OCI-LY7 (cell line): ENCODE results near the gene CRYGN. TPM values are rescaled to one million over a fixed set of nuclear protein-coding genes. Genes with fewer than 3 reads are reported as not detected.

ENCODE experiments used
- BruUV-seq: library from RNA; stranded (reverse); fragments of 400-500 nt; replicated peaks from 2 replicates; lab custom pipeline; 2021; lab: Mats Ljungman, UMichigan
- CTCF ChIA-PET: fragments of 300-600 bp; sonication (Branson Sonifier 250); formaldehyde crosslinking; loops from one replicate; lab custom pipeline; 2022; ENCODE audit warnings: antibody characterized with exemption; ENCODE audit not compliant: unreplicated experiment; lab: Charles Lee
- POLR2A ChIA-PET: fragments of 300-600 bp; sonication (Branson Sonifier 250); formaldehyde crosslinking; loops from one replicate; lab custom pipeline; 2022; ENCODE audit warnings: antibody characterized with exemption; lab: Charles Lee
- DNase-seq: peaks from one replicate; pipeline ENCODE4 v3.0.0-alpha.2; 2015; ENCODE audit warnings: low spot score
- H2AFZ ChIP-seq: fragments of 200-600 bp; sonication (generic), shearing (Covaris generic); 2 replicates; pipeline ENCODE4 v1.6.1; 2014; ENCODE audit warnings: mild to moderate bottlenecking, antibody characterized with exemption, low read length, moderate library complexity
- H3K27ac ChIP-seq: fragments of 200-600 bp; sonication (generic); 2 replicates; pipeline ENCODE4 v1.5.1; 2014; ENCODE audit warnings: mixed run types, low read depth, mild to moderate bottlenecking, moderate library complexity, low read length, inconsistent platforms; ENCODE audit not compliant: poor library complexity, severe bottlenecking
- H3K36me3 ChIP-seq: fragments of 200-600 bp; sonication (generic); 2 replicates; pipeline ENCODE4 v1.6.1; 2014; ENCODE audit warnings: mild to moderate bottlenecking, antibody characterized with exemption, low read length, moderate library complexity, mixed read lengths; ENCODE audit not compliant: insufficient read depth
- H3K4me1 ChIP-seq: fragments of 200-600 bp; sonication (generic); 2 replicates; pipeline ENCODE4 v1.5.1; 2014; ENCODE audit warnings: mild to moderate bottlenecking, low read length; ENCODE audit not compliant: insufficient read depth, poor library complexity, severe bottlenecking
- H3K4me2 ChIP-seq: fragments of 200-600 bp; sonication (generic); 2 replicates; pipeline ENCODE4 v1.6.1; 2014; ENCODE audit warnings: mild to moderate bottlenecking, low read length
- H3K4me3 ChIP-seq: fragments of 200-600 bp; sonication (generic); 2 replicates; pipeline ENCODE4 v1.5.1; 2014; ENCODE audit warnings: mild to moderate bottlenecking, low read depth, low read length; ENCODE audit not compliant: poor library complexity, severe bottlenecking
- H3K79me2 ChIP-seq: fragments of 200-600 bp; sonication (generic); 2 replicates; pipeline ENCODE4 v1.6.1; 2016; ENCODE audit warnings: low read depth, mild to moderate bottlenecking, low read length, moderate library complexity, mixed read lengths; ENCODE audit not compliant: insufficient read depth
- H3K9me2 ChIP-seq: fragments of 200-600 bp; sonication (generic); 2 replicates; pipeline ENCODE4 v1.6.1; 2016; ENCODE audit warnings: mild to moderate bottlenecking, low read length, mixed read lengths; ENCODE audit not compliant: insufficient read depth
- H3K9me3 ChIP-seq: fragments of 200-600 bp; sonication (generic); 2 replicates; pipeline ENCODE4 v1.6.1; 2014; ENCODE audit warnings: mild to moderate bottlenecking, mixed run types, low read length, mixed read lengths
- H4K20me1 ChIP-seq: fragments of 200-600 bp; sonication (generic); 2 replicates; pipeline ENCODE4 v1.6.1; 2014; ENCODE audit warnings: mild to moderate bottlenecking, antibody characterized with exemption, low read length, moderate library complexity, mixed read lengths; ENCODE audit not compliant: insufficient read depth
- CTCF ChIP-seq: fragments of 200-600 bp; sonication (generic); conservative IDR thresholded peaks from 2 replicates; pipeline ENCODE4 v1.5.1; 2014; ENCODE audit warnings: mild to moderate bottlenecking, antibody characterized with exemption, low read length, moderate library complexity, mixed read lengths
- EZH2phosphoT487 ChIP-seq: fragments of 200-600 bp; sonication (generic); IDR thresholded peaks from 2 replicates; pipeline ENCODE4 v1.6.1; 2018; ENCODE audit warnings: low read depth, borderline replicate concordance, mild to moderate bottlenecking, mixed run types, antibody characterized with exemption, low read length, moderate library complexity, mixed read lengths
- intact Hi-C: fragments of 100-400 bp; cut with micrococcal nuclease; formaldehyde crosslinking; loops from one replicate; pipeline ENCODE4 v1.10.0; 2022; ENCODE audit not compliant: unreplicated experiment
- total RNA-seq, 2 experiments: library from RNA; depleted of rRNA in 1 of 2; stranded (reverse); fragments of >200 nt in 1 of 2; shearing (Covaris generic) in 1 of 2; gene quantifications; 2 replicates each; pipeline ENCODE4 v1.2.3, GENCODE V29; 2014 to 2022

CRYGN gene
- total RNA-seq, 2 experiments from 2014 or later, result 0.09 TPM; not detected in 1

GRCh38 chr7:151456782-151457181 lies 16.8 kb upstream of the CRYGN start:
- intact Hi-C loops, result no loop called here
- ChIA-PET CTCF (no interaction called here), POLR2A (no interaction called here)
- no peaks in the 10 kb centered on the region for H3K79me2 ChIP-seq
- H3K36me3 ChIP-seq, result no peaks in the 10 kb centered on the region
- no peak overlapping the region for H3K4me3 ChIP-seq
- H3K4me1 ChIP-seq, result no peaks in the 10 kb centered on the region
- H3K9me3 ChIP-seq, result no peaks in the 10 kb centered on the region
- no peak for DNase-seq
- H2AFZ ChIP-seq, result no peak overlapping the region
- H3K27ac ChIP-seq, result no peak overlapping the region
- H4K20me1 ChIP-seq, result no peaks in the 10 kb centered on the region
- no peak overlapping the region for H3K4me2 ChIP-seq
- TF ChIP-seq CTCF (no peak), EZH2phosphoT487 (no peak)
- no TSS peak for BruUV-seq
- H3K9me2 ChIP-seq, result no peaks in the 10 kb centered on the region

GRCh38 chr7:151456276-151456675 lies 16.3 kb upstream of the CRYGN start:
- TF ChIP-seq EZH2phosphoT487 (no peak), CTCF (no peak)
- intact Hi-C loops, result no loop called here
- CTCF ChIA-PET, result no interaction called here

GRCh38 chr7:151455690-151456089 lies 15.7 kb upstream of the CRYGN start:
- Histone ChIP-seq H2AFZ (no peak overlapping the region), H3K27ac (no peak overlapping the region), H3K4me2 (no peak overlapping the region), H3K4me3 (no peak overlapping the region), H4K20me1 (no peaks in the 10 kb centered on the region), H3K36me3 (no peaks in the 10 kb centered on the region), H3K4me1 (no peaks in the 10 kb centered on the region), H3K9me3 (no peaks in the 10 kb centered on the region), H3K9me2 (no peaks in the 10 kb centered on the region), H3K79me2 (no peaks in the 10 kb centered on the region)
- TF ChIP-seq CTCF (no peak), EZH2phosphoT487 (no peak)
- intact Hi-C loops, result no loop called here
- no peak for DNase-seq
- POLR2A ChIA-PET, result no interaction called here
- no TSS peak for BruUV-seq
- CTCF ChIA-PET, result no interaction called here

More at GRCh38 chr7:151456276-151456675, 16.3 kb upstream of the CRYGN start:
- POLR2A ChIA-PET, result no interaction called here
- no peak for DNase-seq
- Histone ChIP-seq H3K9me3 (no peaks in the 10 kb centered on the region), H2AFZ (no peak overlapping the region), H3K36me3 (no peaks in the 10 kb centered on the region), H3K79me2 (no peaks in the 10 kb centered on the region), H3K4me2 (no peak overlapping the region), H3K4me1 (no peaks in the 10 kb centered on the region), H3K4me3 (no peak overlapping the region), H3K27ac (no peak overlapping the region), H3K9me2 (no peaks in the 10 kb centered on the region), H4K20me1 (no peaks in the 10 kb centered on the region)
- BruUV-seq, result no TSS peak
